Measurements from ENCODE around the gene PAX4.

PAX4 gene

DNA sequence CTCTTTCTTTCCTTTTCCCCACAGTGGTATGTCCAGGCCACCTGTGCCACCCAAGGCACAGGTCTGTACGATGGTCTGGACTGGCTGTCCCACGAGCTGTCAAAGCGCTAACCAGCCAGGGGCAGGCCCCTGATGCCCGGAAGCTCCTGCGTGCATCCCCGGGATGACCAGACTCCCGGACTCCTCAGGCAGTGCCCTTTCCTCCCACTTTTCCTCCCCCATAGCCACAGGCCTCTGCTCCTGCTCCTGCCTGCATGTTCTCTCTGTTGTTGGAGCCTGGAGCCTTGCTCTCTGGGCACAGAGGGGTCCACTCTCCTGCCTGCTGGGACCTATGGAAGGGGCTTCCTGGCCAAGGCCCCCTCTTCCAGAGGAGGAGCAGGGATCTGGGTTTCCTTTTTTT, 26.8 kb downstream of the PAX4 start:
- Mint-ChIP-seq H3K36me3 (ENCODE audit: low read depth) (peaks cover 27% of the 10 kb centered on the region), H3K4me3 (no peak overlapping the region), H3K27me3 (ENCODE audit: low read depth, poor library complexity) (peaks cover 15% of the 10 kb centered on the region), H3K9me3 (peaks cover 8% of the 10 kb centered on the region), H3K27ac (no peak overlapping the region), H3K4me1 (peaks cover 13% of the 10 kb centered on the region)
- DNase-seq, result no peak
- no peak for TF ChIP-seq CTCF (IDR thresholded peaks at IDR 0.05)

GRCh38 chr7:127589896-127590295, 28.0 kb downstream of the PAX4 start:
- peaks cover 29% of the 10 kb centered on the region for H3K36me3 Mint-ChIP-seq (ENCODE audit: low read depth)
- peak overlapping the region; percentile 96 for H3K4me3 Mint-ChIP-seq
- peaks cover 15% of the 10 kb centered on the region for H3K9me3 Mint-ChIP-seq
- H3K27ac Mint-ChIP-seq, result no peak overlapping the region
- TF ChIP-seq CTCF (IDR thresholded peaks at IDR 0.05), result no peak
- DNase-seq, result no peak
- H3K27me3 Mint-ChIP-seq (ENCODE audit: low read depth, poor library complexity), result peaks cover 14% of the 10 kb centered on the region
- peaks cover 13% of the 10 kb centered on the region for H3K4me1 Mint-ChIP-seq

DNA sequence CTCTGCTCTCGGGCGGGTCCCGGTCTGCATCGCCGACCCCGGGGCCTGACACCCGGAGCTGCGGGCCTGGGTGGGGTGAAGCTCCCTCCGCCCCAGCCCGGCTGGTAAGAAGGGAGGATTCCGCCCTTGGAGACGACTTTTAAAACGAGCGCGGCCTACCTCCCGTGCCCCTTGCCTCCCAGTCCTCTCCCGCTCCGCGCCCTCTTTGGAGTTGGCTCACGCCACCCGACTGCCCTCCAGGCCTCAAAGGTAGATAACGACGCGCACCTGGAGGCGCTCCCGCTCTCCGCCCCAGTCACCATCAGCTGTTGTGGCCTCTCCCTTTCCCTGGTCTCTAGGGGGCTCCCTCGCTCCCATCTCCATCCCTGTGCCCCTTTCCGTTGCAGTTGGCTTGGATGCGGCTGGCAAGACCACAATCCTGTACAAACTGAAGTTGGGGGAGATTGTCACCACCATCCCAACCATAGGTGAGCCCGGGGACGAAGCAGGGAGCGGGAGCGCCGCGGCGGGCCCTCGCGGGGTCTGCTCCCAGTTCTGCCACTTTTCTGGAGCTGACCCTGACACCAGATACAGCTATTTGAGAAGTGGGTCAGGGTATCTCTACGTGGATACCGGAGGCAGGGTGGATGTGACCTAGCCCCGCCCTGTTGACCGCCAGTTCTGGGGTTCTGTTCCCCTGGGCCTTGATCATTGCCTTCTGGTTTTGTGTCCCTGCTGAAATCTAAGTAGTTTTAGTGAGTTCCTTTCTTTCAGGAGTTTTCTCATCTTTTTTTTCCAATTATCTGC, 29.1 kb downstream of the PAX4 start:
- TF ChIP-seq CTCF (IDR thresholded peaks at IDR 0.05), result peak; percentile 28
- peak; percentile 66 for DNase-seq
- peaks cover 23% of the 10 kb centered on the region for H3K4me1 Mint-ChIP-seq
- H3K4me3 Mint-ChIP-seq, result peak overlapping the region; percentile 96
- H3K36me3 Mint-ChIP-seq (ENCODE audit: low read depth), result peaks cover 29% of the 10 kb centered on the region
- H3K27ac Mint-ChIP-seq, result peak overlapping the region; percentile 91
- peaks cover 11% of the 10 kb centered on the region for H3K27me3 Mint-ChIP-seq (ENCODE audit: low read depth, poor library complexity)
- peaks cover 15% of the 10 kb centered on the region for H3K9me3 Mint-ChIP-seq

DNA sequence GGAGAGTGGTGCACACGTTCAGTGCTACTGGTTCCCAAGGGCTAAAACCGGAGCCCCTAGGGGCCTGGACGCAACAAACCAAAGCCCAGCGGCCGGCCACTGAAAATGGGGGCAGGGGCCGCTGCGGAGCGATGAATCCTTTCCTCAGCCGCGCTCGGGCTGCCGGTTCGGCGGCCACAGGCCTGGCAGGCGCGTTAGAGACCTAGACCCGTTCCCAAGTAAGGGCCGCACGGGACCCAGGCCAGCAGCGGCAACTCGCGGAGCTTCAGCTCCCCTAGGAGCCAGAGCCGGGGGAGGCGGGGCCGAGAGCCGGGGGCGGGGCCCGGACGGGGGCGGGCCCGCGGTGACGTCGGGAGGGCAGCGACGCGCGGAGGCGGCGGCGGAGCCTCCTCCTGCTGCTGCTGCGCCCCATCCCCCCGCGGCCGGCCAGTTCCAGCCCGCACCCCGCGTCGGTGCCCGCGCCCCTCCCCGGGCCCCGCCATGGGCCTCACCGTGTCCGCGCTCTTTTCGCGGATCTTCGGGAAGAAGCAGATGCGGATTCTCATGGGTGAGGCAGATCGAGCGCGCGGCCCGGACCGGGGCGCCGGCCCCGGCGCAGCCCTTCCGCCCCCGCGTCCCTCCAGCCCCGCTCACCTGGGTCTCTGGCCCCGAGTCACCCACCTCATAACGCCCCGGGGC, 29.8 kb downstream of the PAX4 start, which contains the start of gene ARF5:
Gene ARF5 (plus strand): TSS at position 393 of the 678 bp plus-strand sequence. CDS start 88 bp downstream, at position 481.
- peaks cover 11% of the 10 kb centered on the region for H3K27me3 Mint-ChIP-seq (ENCODE audit: low read depth, poor library complexity)
- TF ChIP-seq CTCF (IDR thresholded peaks at IDR 0.05), result no peak
- H3K27ac Mint-ChIP-seq, result peak within 1 kb of the TSS; percentile 91
- H3K4me1 Mint-ChIP-seq, result peaks cover 31% of the 10 kb centered on the region
- peak within 1 kb of the TSS; percentile 96 for H3K4me3 Mint-ChIP-seq
- peaks cover 35% of the 10 kb centered on the region for H3K36me3 Mint-ChIP-seq (ENCODE audit: low read depth)
- peak; percentile 94 for DNase-seq
- peaks cover 15% of the 10 kb centered on the region for H3K9me3 Mint-ChIP-seq

DNA sequence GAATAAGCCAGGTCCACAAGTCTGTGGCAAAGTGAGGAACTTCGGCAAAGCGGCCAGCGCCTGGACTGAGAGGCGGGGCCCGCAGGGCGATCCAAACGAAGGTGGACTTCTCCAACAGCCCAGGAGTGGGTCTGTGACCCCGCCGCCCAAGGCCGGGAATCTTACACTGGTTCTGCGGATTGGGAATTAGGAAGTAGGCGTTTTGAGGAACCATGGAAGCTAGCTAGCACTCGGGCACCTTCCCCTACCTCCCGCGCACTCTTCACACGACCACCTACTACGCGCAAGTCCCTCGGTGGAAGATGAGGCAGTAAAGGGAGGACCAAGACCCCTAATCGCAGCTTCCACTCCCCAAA, 30.3 kb downstream of the PAX4 start:
- peaks cover 36% of the 10 kb centered on the region for H3K4me1 Mint-ChIP-seq
- peak overlapping the region; percentile 94 for H3K4me3 Mint-ChIP-seq
- H3K9me3 Mint-ChIP-seq, result peaks cover 15% of the 10 kb centered on the region
- no peak overlapping the region for H3K27ac Mint-ChIP-seq
- peaks cover 11% of the 10 kb centered on the region for H3K27me3 Mint-ChIP-seq (ENCODE audit: low read depth, poor library complexity)
- TF ChIP-seq CTCF (IDR thresholded peaks at IDR 0.05), result no peak
- H3K36me3 Mint-ChIP-seq (ENCODE audit: low read depth), result peaks cover 40% of the 10 kb centered on the region
- DNase-seq, result peak; percentile 10

Measured in nephron progenitor cell (in vitro differentiated cells).